GM21360 (cell line): ENCODE data around the gene FHOD3.
"Not testable (repeated sequence)": the region's sequence is repeated elsewhere in the genome, so short reads cannot be mapped to it uniquely, and the experiment has no call there.

Experiments used
- ATAC-seq: cut with Tn5 transposase; IDR thresholded peaks from one replicate; pipeline ENCODE4 v1.9.1; 2021; ENCODE audit warnings: mild to moderate bottlenecking, moderate library complexity; ENCODE audit not compliant: unreplicated experiment

The FHOD3 gene

DNA sequence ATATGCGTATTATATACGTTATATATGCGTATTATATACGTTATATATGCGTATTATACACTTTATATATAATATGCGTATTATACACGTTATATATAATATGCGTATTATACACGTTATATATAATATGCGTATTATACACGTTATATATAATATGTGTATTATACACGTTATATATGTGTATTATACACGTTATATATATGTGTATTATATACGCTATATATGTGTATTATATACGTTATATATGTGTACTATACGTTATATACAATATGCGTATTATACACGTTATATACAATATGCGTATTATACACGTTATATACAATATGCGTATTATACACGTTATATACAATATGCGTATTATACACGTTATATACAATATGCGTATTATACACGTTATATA lies 465.5 kb downstream of the FHOD3 start:
- not testable (repeated sequence) for ATAC-seq

DNA sequence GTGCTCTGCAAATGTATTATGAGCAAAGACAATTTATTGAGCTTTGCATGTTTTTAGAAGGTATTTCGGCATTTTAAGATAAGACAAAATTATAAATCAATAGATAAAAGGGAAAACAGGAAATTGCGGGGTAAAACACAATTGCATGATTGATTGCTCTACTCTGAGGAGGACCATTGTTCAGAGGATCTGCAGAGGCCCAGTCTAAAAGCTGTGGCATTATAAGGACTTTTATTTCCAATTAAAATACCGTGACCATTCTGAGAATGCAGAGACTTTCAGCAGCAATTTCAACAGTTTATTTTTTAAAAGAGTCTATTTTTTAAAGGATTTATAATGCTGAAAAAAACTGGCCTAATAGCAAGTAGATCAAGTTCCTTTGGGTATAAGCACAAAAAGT lies 469.3 kb downstream of the FHOD3 start:
- no peak for ATAC-seq

DNA sequence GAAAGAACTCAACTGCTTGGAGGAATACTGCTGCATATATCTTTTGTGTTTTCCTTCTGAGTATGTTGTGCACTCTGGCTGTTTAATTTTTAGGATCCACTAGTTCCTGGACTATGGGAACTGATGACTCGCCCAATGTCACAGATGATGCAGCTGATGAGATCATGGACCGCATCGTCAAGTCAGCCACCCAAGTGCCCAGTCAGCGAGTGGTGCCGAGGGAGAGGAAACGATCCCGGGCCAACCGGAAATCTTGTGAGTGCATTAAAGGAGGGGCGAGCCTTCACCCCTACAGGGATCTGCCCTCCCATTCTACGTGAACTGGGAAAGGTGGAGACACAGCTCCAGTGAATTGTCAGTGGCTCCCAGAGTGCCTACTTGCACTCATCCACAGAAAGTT lies 471.7 kb downstream of the FHOD3 start:
- ATAC-seq: no peak

DNA sequence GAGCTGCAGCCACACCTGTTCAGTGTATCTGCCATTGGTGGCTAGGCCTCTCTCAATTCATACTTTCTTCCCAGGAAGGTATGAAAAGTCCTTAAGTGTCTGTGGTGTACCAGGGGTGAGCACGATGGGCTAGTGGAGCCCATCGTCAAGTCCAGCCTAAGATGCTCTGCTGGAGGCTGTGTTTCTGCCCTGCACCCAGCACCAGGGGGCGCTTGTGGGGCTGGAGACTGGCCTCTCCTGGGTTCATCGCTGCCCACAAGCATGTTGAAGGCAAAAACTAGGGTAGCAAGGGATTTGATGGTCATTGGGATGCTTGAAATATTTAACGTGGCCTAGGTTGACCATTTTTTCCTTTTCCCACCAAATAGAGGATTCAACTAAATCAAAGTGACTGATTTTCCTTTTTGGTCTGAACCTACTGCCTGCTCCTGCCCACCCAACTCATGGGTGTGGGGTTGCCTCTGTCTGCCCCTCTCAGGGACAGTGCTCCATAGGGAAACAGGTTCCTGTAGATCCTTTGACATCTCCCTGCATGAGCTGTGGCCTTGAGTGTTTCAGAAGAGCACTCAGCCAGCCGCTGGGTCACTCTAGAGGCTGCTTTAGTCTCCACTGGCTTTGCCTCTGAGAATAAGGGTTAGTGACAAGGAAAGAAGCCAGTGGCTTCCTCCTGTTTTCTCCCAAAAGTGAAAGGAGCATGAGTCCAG lies 472.2 kb downstream of the FHOD3 start:
- no peak for ATAC-seq

DNA sequence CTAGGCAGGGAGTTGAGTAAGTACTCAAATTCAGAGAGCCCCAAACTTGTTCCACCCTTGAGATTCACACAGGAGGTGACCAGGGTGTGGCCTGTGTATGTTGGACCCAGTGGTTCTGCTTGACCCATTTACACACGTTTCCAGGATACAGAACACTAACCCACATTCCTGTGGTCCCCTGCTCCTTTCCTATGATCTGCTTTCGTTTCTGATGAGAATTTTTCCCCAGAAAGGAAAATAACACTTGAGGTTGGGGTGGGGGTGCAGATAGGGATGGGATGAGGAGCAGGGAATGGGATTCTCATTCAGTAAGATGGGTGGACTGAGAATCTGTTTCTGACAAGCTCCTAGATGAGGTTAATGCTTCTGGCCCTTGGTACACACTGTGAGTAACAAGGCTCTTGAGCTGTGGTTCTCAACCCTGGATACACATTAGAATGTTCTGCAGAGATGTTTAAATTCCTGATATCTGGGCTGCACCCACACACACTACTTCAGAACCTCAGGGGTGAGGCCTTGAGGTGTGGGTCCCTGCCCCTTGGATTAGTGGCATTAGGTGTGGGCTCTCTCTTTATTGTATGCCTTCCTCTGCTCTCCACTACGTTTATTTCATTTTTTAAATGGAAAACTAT lies 472.9 kb downstream of the FHOD3 start:
- ATAC-seq: no peak

DNA sequence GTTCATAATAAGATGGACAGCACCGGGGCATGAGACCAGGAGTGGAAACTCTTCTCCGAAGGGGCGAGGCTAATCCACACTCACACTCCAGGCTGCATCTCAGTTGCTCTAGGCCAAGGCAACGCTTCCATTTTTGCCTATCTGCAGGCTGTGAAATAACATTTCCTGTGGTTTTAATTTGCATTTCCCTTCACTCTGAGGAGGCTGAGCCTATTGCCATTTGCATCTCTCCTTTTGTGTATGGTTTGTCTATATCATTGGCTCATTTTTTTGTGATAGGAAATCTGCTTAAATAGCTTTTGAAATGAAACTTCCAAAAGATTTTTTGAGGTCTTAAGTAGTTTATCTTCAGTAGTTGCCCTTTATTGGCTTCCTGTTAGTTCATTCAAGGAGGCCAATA lies 473.7 kb downstream of the FHOD3 start:
- no peak for ATAC-seq

DNA sequence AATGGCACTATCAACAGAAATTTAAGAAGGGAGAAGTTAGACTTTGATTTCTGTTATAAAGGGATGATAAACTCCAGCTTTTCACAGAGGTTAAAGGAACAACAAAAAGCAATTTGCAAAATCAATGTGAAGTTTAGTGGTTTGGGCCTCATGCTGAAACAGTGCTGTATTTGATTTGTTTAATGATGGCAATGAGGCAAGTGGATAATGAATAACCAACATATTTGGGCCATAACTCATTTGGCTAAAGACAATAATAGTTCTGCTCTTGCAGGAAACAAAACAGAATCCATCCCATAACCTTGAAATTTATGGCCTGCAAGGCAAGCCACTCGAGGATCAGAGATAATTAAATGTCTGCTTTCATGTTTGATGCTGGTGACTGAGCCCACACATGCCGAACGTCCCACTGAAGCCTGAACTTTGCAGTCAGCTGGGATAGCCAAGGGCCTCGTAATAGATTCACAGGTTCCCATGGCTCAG lies 474.8 kb downstream of the FHOD3 start:
- no peak for ATAC-seq

DNA sequence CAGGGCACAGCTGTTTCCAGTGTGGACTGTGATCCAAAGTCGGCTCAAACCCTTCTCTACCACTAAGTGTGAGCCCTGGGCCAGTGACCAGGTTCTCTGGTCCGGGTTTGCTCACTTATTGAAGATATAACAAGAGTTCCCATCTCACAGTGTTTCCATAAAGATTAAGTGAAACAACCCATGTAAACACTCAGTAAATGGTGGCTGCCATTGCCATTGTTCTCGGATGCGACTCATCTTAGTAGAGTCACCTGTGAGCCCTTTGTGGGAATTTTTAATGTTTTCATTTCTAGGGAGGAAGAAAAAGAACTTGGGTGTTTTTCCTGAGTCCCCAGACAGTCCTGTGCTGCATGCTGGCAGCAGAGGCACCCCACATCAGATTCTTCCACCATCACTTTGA lies 477.9 kb downstream of the FHOD3 start:
- ATAC-seq: no peak

DNA sequence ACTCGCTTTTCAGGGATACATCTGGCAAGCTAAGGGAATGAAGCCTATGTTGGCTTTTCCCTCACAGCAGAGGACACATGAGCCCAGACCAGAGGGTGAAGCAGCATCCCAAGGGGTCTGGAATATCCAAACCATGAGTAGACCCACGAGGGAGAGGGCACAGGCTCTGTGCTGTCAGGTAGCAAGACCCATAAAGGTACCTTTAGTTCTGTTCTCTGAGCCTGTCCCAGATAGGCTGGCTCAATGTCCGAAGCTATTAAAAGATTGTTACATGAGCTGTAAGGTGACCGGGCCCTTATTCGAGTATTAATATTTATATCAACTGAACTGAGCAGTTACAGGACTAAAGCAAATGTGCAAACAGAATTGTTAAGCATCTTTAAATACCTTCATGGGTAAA lies 479.1 kb downstream of the FHOD3 start:
- no peak for ATAC-seq

DNA sequence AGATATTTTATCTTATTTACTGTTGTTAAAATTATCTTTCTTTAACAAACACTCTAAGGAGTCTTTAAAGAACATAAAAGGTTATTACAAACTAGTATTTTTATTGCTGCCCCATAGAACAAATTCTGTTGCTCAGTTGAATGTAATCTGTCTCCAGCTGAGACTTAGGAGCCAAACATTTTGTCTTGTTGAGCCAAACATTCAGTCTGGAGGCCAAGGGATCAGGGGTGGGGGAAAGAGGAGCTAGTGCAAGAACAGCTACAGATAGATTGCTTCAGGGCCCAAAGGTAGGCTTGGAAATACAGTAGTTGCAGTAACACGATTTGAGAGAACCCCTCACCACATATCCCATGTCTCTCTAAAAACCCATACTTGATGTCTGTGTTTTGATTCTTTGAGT lies 480.1 kb downstream of the FHOD3 start:
- ATAC-seq: no peak

DNA sequence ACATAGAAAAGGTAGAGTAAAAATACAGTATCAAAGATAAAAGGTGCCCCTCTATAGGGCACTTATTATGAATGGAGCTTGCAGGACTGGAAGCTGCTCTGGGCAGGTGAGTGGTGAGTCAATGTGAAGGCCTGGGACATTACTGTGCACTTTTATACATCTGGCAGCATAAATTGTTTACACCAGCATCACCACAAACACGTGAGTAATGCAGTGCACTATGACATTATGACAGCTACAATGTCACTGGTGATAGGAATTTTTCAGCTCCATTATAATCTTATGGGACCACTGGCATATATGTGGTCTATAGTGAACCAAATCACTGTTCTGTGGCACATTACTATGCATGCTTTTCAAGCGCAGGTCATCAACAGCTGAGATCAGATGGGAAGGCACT lies 483.2 kb downstream of the FHOD3 start:
- ATAC-seq: no peak

DNA sequence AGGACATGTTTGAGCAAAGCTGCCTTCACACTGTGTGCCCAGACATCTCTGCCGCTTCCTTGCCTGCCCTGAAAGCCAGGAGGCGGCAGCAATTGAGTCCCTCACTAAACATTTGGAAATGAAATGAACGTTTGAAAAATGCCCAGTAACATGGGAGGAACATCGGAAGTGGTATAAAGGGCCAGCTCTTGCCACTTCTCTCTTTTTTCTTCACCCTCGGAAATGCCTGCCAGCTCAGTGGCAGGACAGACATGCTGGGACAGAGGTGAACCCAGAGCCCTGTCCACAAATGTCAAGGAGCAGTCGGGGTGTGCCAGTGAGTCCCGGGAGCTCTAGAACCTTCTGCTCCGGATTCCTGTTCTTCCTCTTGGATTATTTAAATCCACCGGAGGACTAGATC lies 485.2 kb downstream of the FHOD3 start:
- ATAC-seq: no peak

DNA sequence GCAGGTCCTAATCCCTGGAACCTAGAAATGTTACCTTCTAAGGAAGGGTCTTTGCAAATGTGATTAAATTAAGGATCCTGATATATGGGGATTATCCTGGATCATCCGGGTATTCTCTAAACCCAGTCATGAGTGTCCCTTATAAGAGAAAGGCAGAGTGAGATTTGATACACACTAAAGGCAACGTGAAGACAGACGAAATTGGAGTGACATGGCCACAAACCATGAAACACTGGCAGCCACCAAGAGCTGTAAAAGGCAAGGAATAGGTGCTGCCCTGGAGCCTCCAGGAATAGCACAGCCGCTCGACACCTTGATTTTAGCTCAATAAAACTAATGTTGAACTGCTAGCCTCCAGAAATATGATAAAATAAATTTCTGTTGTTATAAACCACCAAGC lies 486.3 kb downstream of the FHOD3 start:
- no peak for ATAC-seq

DNA sequence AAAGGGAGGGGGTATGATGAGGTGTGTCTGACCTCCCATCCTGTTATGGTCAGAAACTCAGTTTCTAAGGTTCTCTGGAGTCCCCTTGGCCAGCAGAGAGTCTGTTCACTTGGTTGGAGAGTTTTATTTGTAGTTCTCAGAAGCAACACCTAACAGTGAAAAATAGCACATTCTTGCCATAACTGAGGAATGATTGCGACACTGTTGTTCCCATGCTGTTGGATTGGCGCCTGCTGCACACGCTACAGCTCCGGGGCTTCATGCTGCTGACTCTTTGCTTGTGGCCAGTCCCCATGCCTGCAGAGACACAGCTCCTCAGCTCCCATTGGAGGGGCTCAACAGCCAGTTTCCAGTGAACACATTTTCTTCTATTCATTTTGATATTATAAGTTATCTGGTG lies 489.2 kb downstream of the FHOD3 start:
- no peak for ATAC-seq

DNA sequence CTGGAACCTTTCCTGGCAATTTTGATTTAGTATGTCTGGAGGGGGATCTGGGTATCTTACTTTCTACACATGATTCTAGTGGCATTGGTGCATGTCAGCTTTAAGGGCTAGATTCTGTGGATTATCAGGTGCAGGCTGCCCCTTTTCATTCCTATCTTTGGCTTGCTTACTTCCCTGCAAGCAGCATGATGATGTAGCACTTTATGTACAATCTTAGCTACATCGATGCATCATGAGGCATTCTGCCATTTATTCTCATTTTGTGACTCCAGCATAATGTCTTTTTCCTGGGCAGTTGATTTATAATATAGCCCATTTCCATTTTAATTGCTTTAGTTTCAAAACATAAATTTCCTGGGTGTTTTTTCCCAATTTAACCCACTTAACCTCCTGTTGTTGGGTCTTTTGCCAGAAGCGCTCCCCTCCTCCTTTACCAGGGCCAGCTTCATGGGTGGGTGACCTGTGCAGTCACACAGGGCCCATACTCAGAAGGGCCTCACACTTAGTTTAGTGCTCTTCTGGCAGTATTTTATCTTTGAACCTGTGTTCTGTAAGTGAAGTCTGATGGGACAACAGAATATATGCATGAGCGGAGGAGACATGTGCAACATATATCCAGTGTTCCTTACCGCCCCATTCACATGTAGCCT lies 495.2 kb downstream of the FHOD3 start:
- no peak for ATAC-seq

DNA sequence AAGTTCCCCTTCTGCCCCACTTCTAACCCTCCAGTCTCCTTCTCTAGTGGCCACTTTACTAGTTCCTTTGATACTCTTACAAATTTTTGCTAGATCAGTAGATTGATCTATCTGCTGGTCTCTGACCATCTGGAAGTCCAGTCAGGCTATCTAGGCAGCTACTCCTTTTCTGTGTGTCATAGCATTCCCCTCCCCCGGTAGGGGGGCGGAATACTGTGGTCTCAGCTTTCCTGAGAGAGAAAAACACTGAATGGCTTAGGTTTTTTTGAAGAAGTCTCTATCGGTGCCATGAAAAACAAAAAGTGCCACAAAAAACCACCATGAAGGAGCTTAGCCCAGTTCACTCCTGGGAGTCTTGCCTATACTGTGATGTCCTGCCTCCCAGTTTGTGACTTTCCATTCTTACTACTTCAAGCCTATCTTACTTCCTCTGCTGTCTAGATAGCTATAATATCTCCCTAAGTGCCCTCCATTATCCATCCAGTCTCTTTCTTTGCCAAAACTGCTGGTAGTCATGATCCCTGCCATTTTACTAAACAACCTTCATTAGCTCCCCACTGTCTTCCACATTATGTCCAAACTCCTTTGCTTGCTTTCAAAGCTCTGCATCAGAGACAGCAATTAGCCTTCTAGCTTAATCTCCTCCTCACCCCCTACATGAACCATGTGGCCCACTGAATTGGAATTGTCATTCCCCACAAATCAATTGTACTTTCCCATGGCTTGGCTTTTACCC lies 501.4 kb downstream of the FHOD3 start:
- ATAC-seq: no peak

DNA sequence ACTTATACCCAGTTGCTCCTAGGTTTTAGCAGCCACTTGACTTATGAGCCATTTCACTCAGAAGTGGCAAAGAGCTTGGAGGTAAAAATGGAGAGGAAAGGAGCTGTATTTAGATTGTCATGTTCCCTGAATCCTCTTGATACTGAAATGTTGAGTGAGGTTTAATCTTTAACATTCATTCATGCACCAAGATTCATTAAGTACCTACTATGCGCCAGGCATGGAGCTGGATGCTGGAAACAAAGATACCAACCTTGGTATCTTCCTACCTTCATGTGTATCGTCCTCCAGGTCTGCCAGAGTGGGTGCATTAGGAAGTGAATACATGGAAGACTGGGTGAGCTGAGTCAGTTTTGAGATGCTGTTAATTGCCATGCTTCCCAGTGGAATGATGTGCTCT lies 507.6 kb downstream of the FHOD3 start:
- no peak for ATAC-seq

DNA sequence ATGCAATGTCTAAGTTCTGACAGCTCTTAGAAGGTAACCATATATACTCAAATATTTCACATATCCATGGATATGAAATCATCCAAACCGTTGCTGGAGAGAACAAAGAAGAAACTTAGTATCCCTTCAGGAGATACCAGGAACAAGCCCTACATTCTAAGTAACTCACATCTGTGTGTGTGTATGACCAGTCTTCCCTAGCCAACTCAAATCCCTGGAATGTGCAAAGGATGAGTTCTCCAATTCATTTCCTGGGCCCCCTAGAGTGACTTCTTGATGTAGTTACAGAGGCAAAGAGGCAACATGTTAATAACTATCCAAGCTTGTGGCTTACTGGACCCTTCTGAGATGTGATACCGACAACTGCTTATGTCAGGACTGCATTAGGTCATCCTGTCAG lies 511.2 kb downstream of the FHOD3 start:
- no peak for ATAC-seq

DNA sequence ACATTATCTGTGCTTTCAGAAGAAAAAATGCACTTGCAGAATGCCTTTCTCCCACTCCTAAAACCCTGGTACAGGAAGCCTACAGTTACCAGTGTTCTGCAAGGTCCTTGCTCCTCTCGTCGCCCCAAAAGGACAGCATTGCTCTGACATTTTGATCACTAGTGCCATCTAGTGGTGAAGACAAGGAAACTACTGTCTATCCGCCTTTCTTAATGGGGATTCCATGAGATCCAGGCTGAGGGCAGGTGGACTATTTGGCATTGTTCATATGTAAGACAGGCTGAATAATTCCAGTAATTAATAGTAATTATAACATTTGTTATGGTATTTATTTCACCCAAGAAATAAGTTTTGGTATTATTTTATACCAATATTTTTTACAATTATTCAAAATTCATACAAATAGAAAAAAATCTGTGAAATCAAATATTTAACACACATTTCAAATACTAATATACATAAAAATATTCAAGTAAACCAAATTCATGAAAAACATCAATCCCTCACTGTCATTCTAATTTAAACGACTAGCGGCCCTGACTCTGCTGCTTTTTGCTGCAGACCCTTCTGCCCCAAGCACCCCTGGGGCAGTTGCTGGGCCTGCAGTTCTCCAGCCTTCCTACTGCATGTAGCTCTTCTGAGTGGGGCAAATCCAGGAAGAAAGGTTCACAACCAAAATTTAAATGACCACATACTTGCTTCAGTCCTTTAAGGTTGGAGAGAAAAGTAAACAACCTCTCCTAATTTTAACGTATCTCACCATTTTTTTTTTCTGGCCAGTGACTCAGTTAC lies 512.3 kb downstream of the FHOD3 start:
- peak; percentile 97 for ATAC-seq

DNA sequence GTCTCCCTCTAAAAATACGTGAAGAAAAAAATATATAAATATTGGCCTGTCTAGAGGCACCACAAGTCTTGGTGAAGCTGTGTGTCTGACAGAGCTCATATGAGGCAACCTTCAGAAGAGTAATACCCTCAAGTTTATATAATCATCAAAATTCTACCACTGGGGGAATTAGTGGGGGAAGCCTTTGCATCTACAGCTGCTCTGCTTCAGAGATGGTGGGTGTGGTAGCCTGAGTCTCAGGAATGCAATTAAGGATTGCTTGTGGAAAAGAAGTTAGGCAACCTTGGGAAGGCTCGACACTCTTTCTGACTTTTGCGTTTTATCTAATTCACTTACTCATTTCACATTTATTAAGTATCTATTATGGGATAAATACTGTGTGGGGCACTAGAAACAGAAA lies 513.9 kb downstream of the FHOD3 start:
- ATAC-seq: no peak

DNA sequence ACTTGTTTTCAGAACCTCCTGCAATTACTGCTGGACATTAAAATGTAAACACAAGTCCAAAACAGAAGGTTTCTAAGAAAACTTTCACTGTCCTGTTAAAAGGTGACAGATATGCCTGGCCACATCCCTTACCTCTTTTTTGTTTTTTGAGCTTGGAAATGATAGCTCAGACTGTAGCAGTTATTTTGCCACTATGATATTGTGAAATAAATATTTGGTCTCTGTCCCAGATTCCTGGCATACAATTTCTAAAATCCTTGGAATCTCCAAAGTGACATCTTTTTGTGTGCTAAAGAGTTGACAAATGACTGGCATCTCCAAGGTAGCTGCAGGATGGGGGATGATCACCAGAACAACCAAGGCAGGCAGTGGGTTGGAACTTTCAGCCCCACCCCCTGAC lies 514.4 kb downstream of the FHOD3 start:
- no peak for ATAC-seq
